HepG2 (cell line): ENCODE data around the gene NUP35. TPM values are rescaled to one million over a fixed set of nuclear protein-coding genes. Genes with fewer than 3 reads are reported as not detected.

Experiments used
- AFF4 ChIP-seq: sonication (generic); formaldehyde crosslinking; IDR thresholded peaks from 2 replicates; pipeline ENCODE4 v1.4.0; 2020; ENCODE audit warnings: missing genetic modification reagents
- HHEX ChIP-seq: IDR thresholded peaks from 2 replicates; pipeline ENCODE4 v1.6.1; 2016; ENCODE audit warnings: control low read depth
- POGZ ChIP-seq: sonication (generic); formaldehyde crosslinking; IDR thresholded peaks from 2 replicates; pipeline ENCODE4 v1.4.0; 2020; ENCODE audit warnings: mild to moderate bottlenecking, missing genetic modification reagents
- SRSF1 ChIP-seq: fragments of 200-400 bp; formaldehyde crosslinking; optimal IDR thresholded peaks from 2 replicates; pipeline ENCODE3; 2017; ENCODE audit warnings: mild to moderate bottlenecking, low read depth, low read length, moderate library complexity
- ZGPAT ChIP-seq: IDR thresholded peaks from 2 replicates; pipeline ENCODE4 v1.6.1; 2016; ENCODE audit warnings: mild to moderate bottlenecking
- ZNF124 ChIP-seq: sonication (generic); formaldehyde crosslinking; IDR thresholded peaks from 2 replicates; pipeline ENCODE4 v1.4.0; 2020; ENCODE audit warnings: missing genetic modification reagents
- ZNF451 ChIP-seq: sonication (generic); formaldehyde crosslinking; IDR thresholded peaks from 2 replicates; pipeline ENCODE4 v1.5.0; 2020; ENCODE audit warnings: mild to moderate bottlenecking, missing genetic modification reagents
- ZNF746 ChIP-seq: sonication (generic); formaldehyde crosslinking; IDR thresholded peaks from 2 replicates; pipeline ENCODE4 v1.8.0; 2022; ENCODE audit warnings: mild to moderate bottlenecking, missing genetic modification reagents
- ZNF777 ChIP-seq: sonication (generic); formaldehyde crosslinking; IDR thresholded peaks from 2 replicates; pipeline ENCODE4 v1.4.0; 2020; ENCODE audit warnings: missing genetic modification reagents
- ZSCAN30 ChIP-seq: sonication (generic); formaldehyde crosslinking; IDR thresholded peaks from 2 replicates; pipeline ENCODE4 v1.5.0; 2020; ENCODE audit warnings: mild to moderate bottlenecking, missing genetic modification reagents
- polyA plus RNA-seq, 8 experiments: library from polyadenylated mRNA; depleted of rRNA in 3 of 8; stranded (reverse) in 7 of 8; unstranded in 1 of 8; fragments of >200 nt; fragmentation: Illumina TruSeq in 4 of 8; extraction: Trizol in 4 of 8; gene quantifications; 2 replicates each; pipeline versions ENCODE4 v1.2.1 to v1.2.3, GENCODE V29; 2011 to 2016; ENCODE audit warnings: low read depth in 4 of 8, missing spikeins in 1 of 8, mixed read lengths in 1 of 8; ENCODE audit not compliant: insufficient read depth in 1 of 8
- total RNA-seq, 5 experiments: library from RNA; depleted of rRNA; stranded (reverse); fragments of >200 nt; fragmentation: Illumina TruSeq; extraction: Trizol; gene quantifications; 2 replicates each; pipeline ENCODE4 v1.2.3, GENCODE V29; 2016; ENCODE audit warnings: low read depth in 1 of 5

The NUP35 gene
- total and polyA plus RNA-seq, 2 of the 13 experiments (the other 11 are each of a cell fraction or from before 2014, with no cell fraction given), result 16.9 to 53.6 TPM

GRCh38 chr2:183162362-183162761 lies 38.1 kb downstream of the NUP35 start (continued):
- TF ChIP-seq AFF4 (CRISPR knock-in tag) (no peak), SRSF1 (no peak), ZNF124 (no peak), HHEX (CRISPR knock-in tag) (no peak), ZNF777 (no peak), POGZ (CRISPR knock-in tag) (no peak), ZGPAT (CRISPR knock-in tag) (no peak), ZSCAN30 (CRISPR knock-in tag) (no peak), ZNF746 (no peak), ZNF451 (CRISPR knock-in tag) (no peak)
